Naive thymus-derived CD8-positive, alpha-beta T cell (primary cell): ENCODE data around the gene PDSS2. TPM values are rescaled to one million over a fixed set of nuclear protein-coding genes. Genes with fewer than 3 reads are reported as not detected.
A peak's percentile ranks its signal among the peaks of the same experiment; 100 is the strongest.
"Not testable (repeated sequence)": the region's sequence is repeated elsewhere in the genome, so short reads cannot be mapped to it uniquely, and the experiment has no call there.

Experiments
- ATAC-seq, 2 donors: fragments of 150-1000 bp; cut with Tn5 transposase in 1 of 2; sonication (Bioruptor Pico), chemical (Tn5 transposase) in 1 of 2; 1 replicate in 1 of 2; 2 replicates in 1 of 2; pipeline ENCODE4 v1.10.0; 2021; ENCODE audit warnings: mild to moderate bottlenecking in 2 of 2, moderate library complexity in 2 of 2
- POLR2A ChIA-PET: fragments of 350-600 bp; sonication (Branson Sonifier 250); formaldehyde crosslinking; loops from one replicate; lab custom pipeline; 2021; ENCODE audit warnings: antibody characterized with exemption; lab: Charles Lee
- DNase-seq, 10 donors: peaks; one replicate each; pipeline versions ENCODE4 v3.0.0 to v3.0.0-alpha.2; 2020 to 2022
- H3K27ac Mint-ChIP-seq, 10 donors: one replicate each; pipeline ENCODE4 v1.8.0; 2020 to 2022; ENCODE audit warnings: mild to moderate bottlenecking in 10 of 10, mixed read lengths in 10 of 10, moderate library complexity in 4 of 10, inconsistent platforms in 1 of 10
- H3K27me3 Mint-ChIP-seq, 5 donors: one replicate each; pipeline ENCODE4 v1.8.0; 2021 to 2022; ENCODE audit warnings: mixed read lengths in 5 of 5
- H3K36me3 Mint-ChIP-seq, 3 donors: one replicate each; pipeline ENCODE4 v1.8.0; 2020 to 2022; ENCODE audit warnings: mixed read lengths in 3 of 3, mild to moderate bottlenecking in 2 of 3, inconsistent platforms in 1 of 3
- H3K4me1 Mint-ChIP-seq, 4 donors: one replicate each; pipeline ENCODE4 v1.8.0; 2021 to 2022; ENCODE audit warnings: mixed read lengths in 4 of 4
- H3K4me3 Mint-ChIP-seq, 10 donors: one replicate each; pipeline ENCODE4 v1.8.0; 2020 to 2022; ENCODE audit warnings: mild to moderate bottlenecking in 10 of 10, mixed read lengths in 10 of 10, moderate library complexity in 6 of 10, inconsistent platforms in 1 of 10
- H3K9me3 Mint-ChIP-seq, 9 donors: one replicate each; pipeline ENCODE4 v1.8.0; 2020 to 2022; ENCODE audit warnings: mixed read lengths in 9 of 9, mild to moderate bottlenecking in 3 of 9, inconsistent platforms in 1 of 9, moderate library complexity in 1 of 9
- polyA plus RNA-seq, 3 donors: library from polyadenylated mRNA; unstranded; fragments of 300-500 nt; fragmentation: Illumina TruSeq; gene quantifications; one replicate each; pipeline ENCODE4 v1.2.3, GENCODE V29; 2021
- total RNA-seq, 8 experiments: library from RNA in 2 of 8; stranded (reverse) in 2 of 8; gene quantifications; one replicate each; pipeline ENCODE4 v1.2.3 and lab custom pipeline; 2021 to 2026

The PDSS2 gene
- total and polyA plus RNA-seq, 5 experiments from 2014 or later, result 11.1 to 16.6 (median 13.9) TPM

DNA sequence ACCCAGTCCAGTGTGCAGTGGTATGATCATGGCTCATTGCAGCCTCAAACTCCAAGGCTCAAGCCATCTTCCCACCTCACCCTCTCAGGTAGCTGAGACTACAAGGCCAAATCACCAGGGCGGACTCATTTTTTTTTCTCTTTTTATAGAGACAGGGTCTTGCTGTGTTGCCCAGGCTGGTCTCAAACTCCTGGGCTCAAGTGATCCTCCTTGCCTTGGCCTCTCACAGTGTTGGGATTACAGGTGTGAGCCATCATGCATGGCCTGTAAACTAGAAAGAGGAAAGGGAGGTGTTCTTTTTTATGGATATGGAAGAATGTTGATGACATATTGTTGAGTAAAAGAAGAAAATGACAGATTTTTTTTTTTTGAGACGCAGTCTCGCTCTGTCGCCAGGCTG lies 339.0 kb downstream of the PDSS2 start:
- ATAC-seq (no peak), DNase-seq (no peak)
- Mint-ChIP-seq H3K36me3 (no peaks in the 10 kb centered on the region), H3K4me1 (peaks cover 5 to 13% (median 10%) of the 10 kb centered on the region in 4 donors), H3K4me3 (no peak overlapping the region), H3K27ac (no peak overlapping the region), H3K27me3 (peaks cover 0 to 3% (median 0%) of the 10 kb centered on the region in 5 donors), H3K9me3 (no peaks in the 10 kb centered on the region)
- POLR2A ChIA-PET, result interaction anchor here (0.6 to 0.7 kb wide), 2 partner anchors 731 to 793 kb away, joined by 3 to 6 read pairs; no protein-coding TSS in a partner anchor

GRCh38 chr6:107118976-107119375 lies 340.4 kb downstream of the PDSS2 start:
- Mint-ChIP-seq H3K36me3 (no peaks in the 10 kb centered on the region), H3K4me3 (no peak overlapping the region), H3K27me3 (peaks cover 0 to 3% (median 0%) of the 10 kb centered on the region in 5 donors), H3K4me1 (peaks cover 5 to 14% (median 11%) of the 10 kb centered on the region in 4 donors), H3K9me3 (no peaks in the 10 kb centered on the region), H3K27ac (no peak overlapping the region)
- no peak for DNase-seq
- POLR2A ChIA-PET, result no interaction called here
- ATAC-seq, result no peak

DNA sequence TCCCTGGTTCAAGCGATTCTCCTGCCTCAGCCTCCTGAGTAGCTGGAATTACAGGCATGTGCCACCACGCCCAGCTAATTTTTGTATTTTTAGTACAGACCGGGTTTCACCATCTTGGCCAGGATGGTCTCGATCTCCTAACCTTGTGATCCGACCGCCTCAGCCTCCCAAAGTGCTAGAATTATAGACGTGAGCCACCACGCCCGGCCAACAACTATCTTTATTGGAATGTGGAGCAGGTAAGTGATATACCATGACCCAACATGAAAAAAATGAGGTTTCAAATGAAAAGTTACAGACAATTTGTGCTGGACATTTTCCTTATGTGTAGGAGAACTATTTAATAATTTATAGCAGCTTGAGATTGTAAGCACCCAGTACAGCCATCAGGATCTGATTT lies 340.8 kb downstream of the PDSS2 start:
- H3K27ac Mint-ChIP-seq, H3K27me3 Mint-ChIP-seq, H3K36me3 Mint-ChIP-seq, H3K4me3 Mint-ChIP-seq, ATAC-seq, DNase-seq, POLR2A ChIA-PET, H3K9me3 Mint-ChIP-seq: not testable (repeated sequence)
- peaks cover 5 to 19% (median 15%) of the 10 kb centered on the region in 4 donors for H3K4me1 Mint-ChIP-seq

GRCh38 chr6:107116931-107117330 lies 342.4 kb downstream of the PDSS2 start:
- Mint-ChIP-seq H3K27me3 (peaks cover 0 to 3% (median 0%) of the 10 kb centered on the region in 5 donors), H3K27ac (peak overlapping the region in 2 of 10 donors; percentile 5 to 46), H3K9me3 (no peaks in the 10 kb centered on the region), H3K4me1 (peaks cover 5 to 21% (median 16%) of the 10 kb centered on the region in 4 donors), H3K36me3 (no peaks in the 10 kb centered on the region), H3K4me3 (peak overlapping the region; percentile 0 to 92 (median 87))
- POLR2A ChIA-PET, result no interaction called here
- ATAC-seq (no peak), DNase-seq (no peak)

DNA sequence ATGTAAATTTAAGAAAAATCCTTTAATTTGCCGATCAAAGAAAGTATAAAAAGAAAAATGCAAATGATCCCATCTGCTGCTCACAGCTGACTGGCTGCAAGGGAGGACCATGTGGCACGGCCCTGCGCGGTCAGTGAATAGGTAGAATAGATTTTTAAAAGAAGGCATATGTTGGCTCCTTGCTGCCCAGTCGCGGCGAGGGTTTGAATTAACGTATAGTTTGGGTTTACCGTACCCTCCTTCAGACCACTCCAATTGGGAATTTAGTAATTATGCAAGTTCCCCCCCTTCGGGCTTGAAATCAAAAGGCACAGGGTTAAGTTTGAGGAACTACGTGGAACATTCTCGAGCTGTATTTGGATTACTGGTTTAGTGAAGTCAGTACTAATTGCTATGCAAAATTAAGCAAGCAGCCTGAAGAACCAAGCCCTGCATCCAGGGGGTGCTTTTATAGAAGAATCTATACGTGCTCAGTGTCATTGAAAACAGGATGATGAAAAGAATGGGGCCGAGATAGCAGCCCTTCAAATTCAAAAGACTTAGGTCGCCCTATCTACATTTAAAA lies 343.0 kb downstream of the PDSS2 start:
- H3K36me3 Mint-ChIP-seq, result no peaks in the 10 kb centered on the region
- ATAC-seq, result peak; percentile 13 to 41
- peak in 6 of 10 donors; percentile 1 to 32 (median 20) for DNase-seq
- peaks cover 0 to 3% (median 0%) of the 10 kb centered on the region in 5 donors for H3K27me3 Mint-ChIP-seq
- POLR2A ChIA-PET, result interaction anchor here (0.6 kb wide), 1 partner anchor 341 kb away, joined by 3 read pairs; no protein-coding TSS in a partner anchor
- no peaks in the 10 kb centered on the region for H3K9me3 Mint-ChIP-seq
- H3K27ac Mint-ChIP-seq, result peak overlapping the region in 5 of 10 donors; percentile 25 to 58 (median 45)
- H3K4me1 Mint-ChIP-seq, result peaks cover 5 to 21% (median 16%) of the 10 kb centered on the region in 4 donors
- peak overlapping the region; percentile 80 to 92 (median 87) for H3K4me3 Mint-ChIP-seq

- ATAC-seq, result peak; percentile 27 to 28
Observed at GRCh38 chr6:107115695-107116327, 343.6 kb downstream of the PDSS2 start.

DNA sequence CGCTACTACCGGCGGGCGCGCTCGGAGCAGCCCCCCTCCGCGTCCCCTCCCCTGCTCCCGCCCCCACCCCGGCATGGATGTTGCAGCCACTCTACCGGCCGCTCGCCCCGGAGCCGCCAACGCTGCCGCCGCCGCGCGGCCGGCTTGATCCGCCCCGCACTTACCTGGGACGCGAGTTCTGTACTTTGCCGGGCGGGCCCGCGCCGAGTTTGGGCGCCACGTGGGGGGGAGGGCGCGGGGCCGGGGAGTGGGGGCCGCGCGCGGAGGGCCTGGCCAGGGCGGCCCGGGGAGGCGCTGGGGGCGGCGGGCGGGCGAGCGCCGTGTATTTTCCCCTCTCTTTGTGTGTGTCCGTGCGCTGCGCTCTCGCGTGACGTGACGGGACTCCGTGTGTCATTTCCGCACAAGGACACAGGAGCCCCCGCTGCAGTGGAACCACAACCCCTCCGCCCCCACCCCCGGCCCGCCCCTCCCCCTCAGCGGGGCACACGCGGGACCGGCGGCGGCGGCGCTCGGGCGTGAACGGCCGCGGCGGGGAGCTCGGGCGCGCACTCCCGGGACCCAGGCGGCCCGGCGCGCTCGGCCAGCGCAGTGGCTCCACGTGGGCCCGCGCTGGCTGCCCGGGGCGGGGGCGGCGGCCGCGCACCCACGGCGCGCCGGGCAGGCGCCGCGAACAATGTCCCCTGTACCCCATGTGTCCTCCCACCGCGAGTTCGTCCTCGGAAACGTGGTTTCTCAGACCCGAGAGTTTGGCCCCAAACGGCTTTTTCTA lies 344.3 kb downstream of the PDSS2 start, which contains the start of gene BEND3:
TSS of gene BEND3 (minus strand) at position 590 of the 769 bp plus-strand sequence. CDS start 16,230 bp downstream, outside the sequence.
- H3K36me3 Mint-ChIP-seq, result no peaks in the 10 kb centered on the region
- DNase-seq (peak in 9 of 10 donors; percentile 29 to 76 (median 45)), ATAC-seq (peak; percentile 43 to 48)
- H3K4me3 Mint-ChIP-seq, result peak within 1 kb of the TSS; percentile 80 to 92 (median 87)
- POLR2A ChIA-PET, result no interaction called here
- H3K9me3 Mint-ChIP-seq, result no peaks in the 10 kb centered on the region
- peak within 1 kb of the TSS in 7 of 10 donors; percentile 25 to 82 (median 58) for H3K27ac Mint-ChIP-seq
- H3K27me3 Mint-ChIP-seq, result peaks cover 0 to 3% (median 0%) of the 10 kb centered on the region in 5 donors
- peaks cover 7 to 21% (median 16%) of the 10 kb centered on the region in 4 donors for H3K4me1 Mint-ChIP-seq

More at GRCh38 chr6:107115695-107116327, 343.6 kb downstream of the PDSS2 start:
- POLR2A ChIA-PET, result interaction anchor here (0.6 kb wide), 1 partner anchor 340 kb away, joined by 3 read pairs; no protein-coding TSS in a partner anchor
- peak in 6 of 10 donors; percentile 5 to 30 (median 17) for DNase-seq
- no peaks in the 10 kb centered on the region for H3K9me3 Mint-ChIP-seq
- peak overlapping the region in 5 of 10 donors; percentile 45 to 82 (median 58) for H3K27ac Mint-ChIP-seq
- no peaks in the 10 kb centered on the region for H3K36me3 Mint-ChIP-seq
- peaks cover 5 to 21% (median 16%) of the 10 kb centered on the region in 4 donors for H3K4me1 Mint-ChIP-seq
- peaks cover 0 to 3% (median 0%) of the 10 kb centered on the region in 5 donors for H3K27me3 Mint-ChIP-seq
- H3K4me3 Mint-ChIP-seq, result peak overlapping the region; percentile 80 to 92 (median 87)

GRCh38 chr6:107114213-107114925 lies 345.0 kb downstream of the PDSS2 start:
- Mint-ChIP-seq H3K27ac (peak overlapping the region in 2 of 10 donors; percentile 38 to 62), H3K9me3 (no peaks in the 10 kb centered on the region), H3K4me3 (peak overlapping the region; percentile 75 to 90 (median 80)), H3K27me3 (peaks cover 0 to 3% (median 0%) of the 10 kb centered on the region in 5 donors), H3K4me1 (peaks cover 7 to 21% (median 16%) of the 10 kb centered on the region in 4 donors), H3K36me3 (no peaks in the 10 kb centered on the region)
- ATAC-seq, result peak; percentile 68 to 69
- POLR2A ChIA-PET, result interaction anchor here (0.5 kb wide), 1 partner anchor 737 kb away, joined by 3 read pairs; no protein-coding TSS in a partner anchor
- DNase-seq, result peak; percentile 38 to 80 (median 68)

- Mint-ChIP-seq H3K27me3 (peaks cover 0 to 1% (median 0%) of the 10 kb centered on the region in 5 donors), H3K4me3 (no peak overlapping the region), H3K4me1 (peaks cover 2 to 7% (median 6%) of the 10 kb centered on the region in 4 donors), H3K36me3 (peaks cover 0 to 1% (median 0%) of the 10 kb centered on the region in 3 donors), H3K9me3 (no peaks in the 10 kb centered on the region), H3K27ac (peak overlapping the region in 2 of 10 donors; percentile 17 to 22)
- DNase-seq (no peak), ATAC-seq (no peak)
- POLR2A ChIA-PET, result no interaction called here
Observed at GRCh38 chr6:107110200-107110599, 349.2 kb downstream of the PDSS2 start.

DNA sequence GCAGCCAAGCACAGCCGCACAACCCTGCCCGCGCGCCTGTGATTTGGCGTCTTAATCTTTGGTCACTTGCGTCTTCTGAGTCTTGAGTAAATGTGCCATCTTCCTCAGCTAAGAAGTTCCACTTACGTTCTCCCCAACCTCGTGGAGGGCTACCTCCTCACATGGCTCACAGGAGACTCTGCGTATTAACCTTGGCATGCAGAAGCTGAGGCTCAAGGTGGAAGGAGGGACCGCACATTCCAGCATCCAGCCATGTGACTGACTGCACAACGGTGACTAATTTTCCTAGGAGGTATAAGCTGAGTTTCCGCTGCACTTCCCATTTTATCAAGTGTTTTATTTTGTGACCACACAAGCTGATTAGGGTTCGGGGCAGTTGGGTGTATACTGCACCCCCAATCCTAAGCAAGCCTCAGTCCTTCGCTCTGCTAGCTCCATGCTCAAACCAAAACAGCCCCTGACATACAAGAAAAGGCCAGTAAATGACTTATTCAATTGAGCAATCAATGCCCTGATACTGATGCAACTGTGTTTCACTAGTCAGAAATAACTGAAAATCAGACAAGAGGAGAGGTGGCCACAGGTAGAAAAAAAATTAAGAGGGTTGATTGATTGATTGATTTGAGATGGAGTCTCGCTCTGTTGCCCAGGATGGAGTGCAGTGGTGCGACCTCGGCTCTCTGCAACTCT lies 351.0 kb downstream of the PDSS2 start:
- Mint-ChIP-seq H3K36me3 (peaks cover 0 to 1% (median 0%) of the 10 kb centered on the region in 3 donors), H3K4me3 (no peak overlapping the region), H3K4me1 (peaks cover 0 to 2% (median under 1%) of the 10 kb centered on the region in 4 donors), H3K27ac (peak overlapping the region in 1 of 10 donors; percentile 1), H3K9me3 (no peaks in the 10 kb centered on the region), H3K27me3 (peaks cover 0 to 1% (median 0%) of the 10 kb centered on the region in 5 donors)
- ATAC-seq (no peak), DNase-seq (no peak)
- POLR2A ChIA-PET, result no interaction called here

DNA sequence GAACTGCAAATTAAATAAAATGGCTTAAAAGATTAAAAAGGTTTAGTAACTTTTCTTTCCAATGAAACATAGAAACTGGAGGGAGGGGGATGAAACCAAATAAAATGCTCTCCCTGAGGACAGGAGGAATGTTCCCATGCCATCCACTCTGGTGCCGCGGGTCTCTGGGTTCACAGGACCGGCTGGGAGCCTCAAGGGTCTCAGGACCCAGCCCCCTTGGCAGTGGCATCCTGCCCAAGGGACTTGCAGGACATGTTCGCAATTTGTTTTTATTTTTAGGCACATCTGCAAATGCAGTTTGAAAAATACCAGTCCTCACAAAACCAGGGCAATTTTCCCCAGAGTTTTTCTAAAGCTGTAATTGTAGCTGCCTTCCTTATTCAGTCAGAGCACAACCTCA lies 351.6 kb downstream of the PDSS2 start:
- peaks cover 0 to 2% (median 0%) of the 10 kb centered on the region in 4 donors for H3K4me1 Mint-ChIP-seq
- ATAC-seq (no peak), DNase-seq (no peak)
- POLR2A ChIA-PET, result no interaction called here
- no peaks in the 10 kb centered on the region for H3K9me3 Mint-ChIP-seq
- H3K36me3 Mint-ChIP-seq, result peaks cover 0 to 1% (median 0%) of the 10 kb centered on the region in 3 donors
- peaks cover 0 to 1% (median 0%) of the 10 kb centered on the region in 5 donors for H3K27me3 Mint-ChIP-seq
- no peak overlapping the region for H3K27ac Mint-ChIP-seq
- no peak overlapping the region for H3K4me3 Mint-ChIP-seq
